ENCODE results near the gene PTPN12. TPM values are rescaled to one million over a fixed set of nuclear protein-coding genes. Genes with fewer than 3 reads are reported as not detected.
A peak's percentile ranks its signal among the peaks of the same experiment; 100 is the strongest.

The PTPN12 gene
- total and polyA plus RNA-seq, 7 donors: 21.5 to 158 (median 64.2) TPM

GRCh38 chr7:77549106-77549870 is 12.2 kb downstream of the PTPN12 start:
- no peaks in the 10 kb centered on the region for H3K9me3 ChIP-seq
- H3K27ac ChIP-seq: peak overlapping the region in 3 of 4 donors; percentile 32 to 38 (median 35)
- no peaks in the 10 kb centered on the region for H3K27me3 ChIP-seq
- WGBS, 2 donors: 87 to 88% methylated on average over 3 of the region's 3 CpGs
- H3K36me3 ChIP-seq: no peaks in the 10 kb centered on the region
- no peak for TF ChIP-seq EP300 (IDR thresholded peaks at IDR 0.05)
- no peak for TF ChIP-seq POLR2A (IDR thresholded peaks at IDR 0.05)
- TF ChIP-seq CTCF (IDR thresholded peaks at IDR 0.05): no peak
- no peak for TF ChIP-seq POLR2AphosphoS5 (IDR thresholded peaks at IDR 0.05)
- no peak overlapping the region for H3K4me3 ChIP-seq
- no peak for DNase-seq
- H3K4me1 ChIP-seq: peaks cover 0 to 59% (median 38%) of the 10 kb centered on the region in 4 donors
- intact Hi-C loops (cut with DNase I): no loop called here

GRCh38 chr7:77550586-77550985 is 13.5 kb downstream of the PTPN12 start:
- no peak for TF ChIP-seq CTCF (IDR thresholded peaks at IDR 0.05)
- TF ChIP-seq EP300 (IDR thresholded peaks at IDR 0.05): no peak
- Histone ChIP-seq H3K36me3 (no peaks in the 10 kb centered on the region), H3K27me3 (no peaks in the 10 kb centered on the region), H3K27ac (peak overlapping the region in 1 of 4 donors; percentile 32), H3K4me3 (no peak overlapping the region), H3K9me3 (no peaks in the 10 kb centered on the region), H3K4me1 (peaks cover 0 to 48% (median 29%) of the 10 kb centered on the region in 4 donors)
- no peak for DNase-seq
- WGBS, 2 donors: 75 to 87% methylated on average over 3 of the region's 3 CpGs
- intact Hi-C loops (cut with DNase I): no loop called here

- WGBS, 2 donors: 85 to 92% methylated on average over 2 of the region's 2 CpGs
Measured at GRCh38 chr7:77553123-77553522, 16.0 kb downstream of the PTPN12 start.

GRCh38 chr7:77558284-77558967 is 21.3 kb downstream of the PTPN12 start:
- H3K9me3 ChIP-seq: no peaks in the 10 kb centered on the region
- 84 to 86% methylated on average over 2 of the region's 2 CpGs for WGBS, 2 donors
- TF ChIP-seq POLR2AphosphoS5 (IDR thresholded peaks at IDR 0.05): no peak
- H3K36me3 ChIP-seq: no peaks in the 10 kb centered on the region
- no peak for DNase-seq
- peaks cover 0 to 28% (median 17%) of the 10 kb centered on the region in 4 donors for H3K4me1 ChIP-seq
- no peak overlapping the region for H3K27ac ChIP-seq
- no peak overlapping the region for H3K4me3 ChIP-seq
- no peaks in the 10 kb centered on the region for H3K27me3 ChIP-seq
- intact Hi-C loops (cut with DNase I): no loop called here

More at GRCh38 chr7:77553123-77553522, 16.0 kb downstream of the PTPN12 start:
- Histone ChIP-seq H3K4me1 (peaks cover 0 to 29% (median 23%) of the 10 kb centered on the region in 4 donors), H3K36me3 (no peaks in the 10 kb centered on the region), H3K27me3 (no peaks in the 10 kb centered on the region), H3K9me3 (no peaks in the 10 kb centered on the region), H3K27ac (no peak overlapping the region), H3K4me3 (no peak overlapping the region)
- TF ChIP-seq POLR2A (IDR thresholded peaks at IDR 0.05) (no peak), POLR2AphosphoS5 (IDR thresholded peaks at IDR 0.05) (no peak), CTCF (IDR thresholded peaks at IDR 0.05) (no peak), EP300 (IDR thresholded peaks at IDR 0.05) (no peak)
- intact Hi-C loops (cut with DNase I): no loop called here
- DNase-seq: no peak

GRCh38 chr7:77561352-77561751 is 24.3 kb downstream of the PTPN12 start:
- H3K4me3 ChIP-seq: no peak overlapping the region
- DNase-seq: no peak
- H3K9me3 ChIP-seq: no peaks in the 10 kb centered on the region
- H3K36me3 ChIP-seq: no peaks in the 10 kb centered on the region
- WGBS, 2 donors: 44 to 56% methylated on average over 3 of the region's 3 CpGs
- no peaks in the 10 kb centered on the region for H3K27me3 ChIP-seq
- no peak overlapping the region for H3K27ac ChIP-seq
- peaks cover 0 to 47% (median 28%) of the 10 kb centered on the region in 4 donors for H3K4me1 ChIP-seq
- TF ChIP-seq POLR2A (IDR thresholded peaks at IDR 0.05) (no peak), EP300 (IDR thresholded peaks at IDR 0.05) (no peak), CTCF (IDR thresholded peaks at IDR 0.05) (no peak), POLR2AphosphoS5 (IDR thresholded peaks at IDR 0.05) (no peak)
- intact Hi-C loops (cut with DNase I): no loop called here

Measured in sigmoid colon (tissue), 7 donors.